ENCODE results near the gene MLYCD.

- TF ChIP-seq POLR2AphosphoS5 (IDR thresholded peaks at IDR 0.05) (no peak), CTCF (IDR thresholded peaks at IDR 0.05) (no peak), POLR2A (IDR thresholded peaks at IDR 0.05) (no peak), EP300 (IDR thresholded peaks at IDR 0.05) (no peak)
Measured at GRCh38 chr16:83968891-83969649, 70.2 kb downstream of the MLYCD start.
